Limb (tissue), 2 donors: Measurements from ENCODE around the gene TBCD.
A peak's percentile ranks its signal among the peaks of the same experiment; 100 is the strongest.

ENCODE experiments used
- DNase-seq, 2 donors: peaks; one replicate each; pipeline ENCODE4 v3.0.0-alpha.2; 2016; ENCODE audit errors: extremely low spot score in 2 of 2

Gene TBCD

DNA sequence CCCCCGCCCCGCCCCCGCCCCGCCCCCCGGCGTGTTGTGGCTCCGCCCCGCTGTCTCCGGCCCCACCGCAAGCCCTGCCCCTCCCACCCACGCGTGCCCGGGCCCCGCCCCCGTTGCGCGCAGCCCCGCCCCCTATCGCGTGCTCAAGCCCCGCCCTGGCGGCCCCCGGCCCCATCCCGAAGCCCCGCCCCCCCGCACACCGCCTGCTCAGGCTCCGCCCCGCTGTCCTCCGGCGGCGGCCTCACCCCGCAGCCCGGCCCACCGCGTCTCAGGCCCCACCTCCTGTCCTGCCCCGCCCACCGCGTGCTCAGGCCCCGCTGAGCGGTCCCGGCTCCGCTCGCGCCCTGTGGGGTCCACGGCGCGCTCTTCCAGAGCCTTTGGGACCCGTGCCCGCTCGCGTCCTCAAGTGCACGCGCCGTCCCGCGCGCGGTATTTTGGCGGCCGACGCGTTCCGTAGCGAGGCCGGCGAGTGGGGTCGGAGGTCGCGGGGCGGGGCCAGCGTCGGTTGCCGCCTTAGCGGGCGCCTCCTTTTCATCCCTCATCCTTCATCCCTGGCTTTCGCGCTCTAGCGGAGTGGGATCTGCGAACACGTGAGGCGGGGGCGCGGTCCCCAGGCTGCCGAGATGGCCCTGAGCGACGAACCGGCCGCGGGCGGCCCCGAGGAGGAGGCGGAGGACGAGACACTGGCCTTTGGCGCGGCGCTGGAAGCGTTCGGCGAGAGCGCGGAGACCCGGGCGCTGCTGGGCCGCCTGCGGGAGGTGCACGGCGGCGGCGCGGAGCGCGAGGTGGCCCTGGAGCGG lies at the start of gene TBCD:
Gene TBCD (plus strand): TSS at position 495 of the 800 bp plus-strand sequence. CDS start 129 bp downstream, at position 624.
- peak; percentile 94 to 95 for DNase-seq

DNA sequence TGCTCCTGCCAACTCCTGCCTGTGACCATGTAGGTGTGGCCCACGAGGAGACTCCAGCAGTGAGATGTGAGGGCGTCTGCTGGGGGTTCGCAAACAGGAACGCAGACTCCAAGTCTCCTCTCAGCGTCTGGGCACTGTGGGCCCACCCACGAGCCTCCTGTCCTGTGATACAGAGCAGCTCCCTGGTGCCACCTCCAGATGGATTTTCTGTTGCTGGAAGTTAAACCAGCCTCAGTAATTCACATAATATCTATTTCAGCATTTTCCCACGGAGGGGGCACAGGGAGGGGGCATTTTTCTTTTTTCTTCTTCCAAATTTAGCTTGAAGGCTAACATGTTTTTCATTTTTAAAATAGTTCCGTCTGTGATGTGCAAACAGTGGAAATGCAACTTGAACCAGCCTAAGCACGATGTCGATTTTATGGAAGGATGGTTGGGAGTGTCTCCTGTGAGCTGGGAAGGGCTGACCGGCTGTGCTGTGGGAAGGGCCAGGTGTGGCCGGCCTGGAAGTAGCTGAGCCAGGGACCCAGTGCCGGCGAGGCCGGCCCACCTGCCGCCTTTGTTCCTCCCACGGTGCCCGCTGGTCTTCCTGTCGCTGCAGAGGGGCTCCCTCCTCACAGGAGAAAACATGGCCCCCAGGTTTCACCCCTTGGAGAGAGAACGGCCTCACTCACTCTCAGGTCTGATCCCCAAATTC lies 49.5 kb upstream of the TBCD start:
- DNase-seq: peak in 1 of 2 donors; percentile 39

DNA sequence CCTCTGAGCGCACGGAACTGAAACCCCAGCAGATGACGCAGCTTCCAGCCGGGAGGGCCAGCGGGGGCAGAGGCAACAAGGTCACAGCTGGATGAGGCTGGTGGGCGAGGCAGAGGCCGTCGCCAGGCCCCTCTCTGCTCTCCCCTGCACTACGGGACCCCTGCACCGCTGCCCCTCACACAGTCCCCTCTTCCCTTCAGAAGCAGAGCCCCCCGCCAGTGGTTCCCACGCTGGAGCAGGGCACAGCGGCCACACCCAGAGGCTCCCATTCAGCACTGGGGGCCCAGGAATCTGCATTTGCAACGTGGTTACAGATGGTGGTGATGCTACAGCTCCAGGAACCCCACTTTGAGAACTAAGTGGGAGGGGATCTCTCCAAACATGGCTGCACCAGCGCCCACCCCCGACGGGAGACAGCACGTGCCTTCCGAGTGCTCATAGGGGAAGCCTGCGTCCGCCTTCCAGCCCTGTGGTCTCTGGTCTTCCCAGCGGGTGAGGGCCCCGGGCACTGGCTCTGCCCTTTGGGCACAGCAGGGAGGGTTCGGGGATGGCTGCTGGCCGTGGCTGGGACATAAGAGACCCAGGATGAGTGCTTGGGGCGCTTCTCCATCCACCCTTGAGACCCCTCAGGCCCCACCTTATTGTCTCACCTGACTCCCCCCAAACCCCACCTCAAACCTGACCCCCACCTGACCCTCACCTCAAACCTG lies 48.7 kb upstream of the TBCD start:
- peak in 1 of 2 donors; percentile 30 for DNase-seq

DNA sequence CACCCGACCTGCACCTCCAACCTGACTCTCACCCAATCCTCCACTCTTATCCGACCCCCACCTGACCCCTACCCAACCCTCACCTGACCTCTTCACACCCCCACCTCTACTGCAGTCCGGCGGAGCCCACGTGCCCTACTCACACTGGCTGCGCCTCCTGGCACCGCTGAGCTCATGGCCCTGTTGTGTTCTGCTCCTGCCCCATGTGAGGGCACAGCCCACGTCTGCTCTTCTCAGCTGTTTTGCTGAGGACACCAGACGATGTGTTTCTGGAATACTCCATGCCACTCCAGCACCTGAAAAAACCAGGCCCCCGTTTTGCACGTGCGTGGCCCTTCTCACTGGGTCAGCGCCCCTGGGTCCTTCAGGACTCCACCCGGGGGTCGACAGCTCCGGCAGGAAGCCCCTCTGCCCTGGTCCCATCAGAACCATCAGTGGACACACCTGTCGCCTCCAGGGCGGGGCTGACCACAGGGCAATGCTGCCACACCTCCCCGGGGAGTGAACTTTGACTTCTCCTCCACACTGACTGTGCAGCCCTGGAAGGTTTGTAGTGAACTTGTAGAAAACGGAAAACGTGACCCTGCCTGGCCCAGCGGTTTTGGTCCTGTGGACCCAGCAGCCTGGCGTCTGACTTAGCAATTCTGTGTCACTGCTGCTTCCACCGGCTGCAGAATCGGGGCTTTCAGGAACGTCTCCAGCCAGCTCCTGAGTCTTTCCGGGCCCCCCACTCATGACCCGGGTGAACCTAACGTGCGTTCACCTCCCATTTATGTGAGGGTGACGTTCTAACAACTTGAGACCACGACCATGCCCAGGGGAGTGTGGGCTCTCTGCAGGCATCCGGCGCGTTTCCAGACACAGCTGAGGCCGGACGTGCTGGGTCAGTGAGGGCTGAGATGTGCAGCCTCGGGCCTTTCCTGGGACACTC lies 47.7 kb upstream of the TBCD start:
- peak in 1 of 2 donors; percentile 26 for DNase-seq

DNA sequence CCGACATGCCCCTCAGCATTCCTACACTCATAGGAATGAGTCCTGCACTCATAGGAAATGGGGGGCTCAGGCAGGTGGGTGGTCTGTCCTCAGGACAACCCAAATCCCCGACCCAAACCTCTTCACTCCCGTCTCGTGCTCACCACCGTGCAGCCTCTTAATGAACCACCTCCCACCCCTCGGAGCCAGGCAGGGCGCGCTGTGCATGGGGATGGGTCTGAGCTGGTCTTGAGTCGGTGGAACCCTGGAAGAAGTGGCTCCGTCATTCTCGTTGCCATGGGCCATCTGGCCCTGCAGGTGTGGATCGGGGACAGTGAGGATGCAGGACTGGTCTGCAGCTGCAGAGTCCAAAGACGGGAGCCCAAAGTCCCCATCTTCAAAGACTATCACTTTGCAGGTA lies 47.0 kb upstream of the TBCD start:
- no peak for DNase-seq

DNA sequence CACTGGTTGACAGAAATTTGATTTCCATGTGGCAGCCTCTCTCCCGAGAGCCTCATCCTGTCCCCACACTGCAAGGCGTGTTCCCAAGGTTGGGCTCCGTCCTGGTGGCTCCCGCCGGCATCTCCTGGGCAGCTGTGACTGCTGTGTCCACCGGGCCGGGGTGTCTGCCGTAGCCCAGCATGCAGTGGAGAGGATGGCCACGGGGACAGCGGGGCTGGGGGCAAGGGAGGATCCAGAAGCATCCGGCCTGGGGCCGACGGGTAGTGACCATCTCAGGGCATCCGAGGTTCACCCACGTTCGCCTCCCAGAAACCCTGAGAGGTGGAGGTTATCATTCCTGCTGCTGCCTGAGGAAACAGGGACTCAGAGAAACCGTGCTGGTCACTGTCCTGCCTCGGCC lies 46.1 kb upstream of the TBCD start:
- DNase-seq: no peak

DNA sequence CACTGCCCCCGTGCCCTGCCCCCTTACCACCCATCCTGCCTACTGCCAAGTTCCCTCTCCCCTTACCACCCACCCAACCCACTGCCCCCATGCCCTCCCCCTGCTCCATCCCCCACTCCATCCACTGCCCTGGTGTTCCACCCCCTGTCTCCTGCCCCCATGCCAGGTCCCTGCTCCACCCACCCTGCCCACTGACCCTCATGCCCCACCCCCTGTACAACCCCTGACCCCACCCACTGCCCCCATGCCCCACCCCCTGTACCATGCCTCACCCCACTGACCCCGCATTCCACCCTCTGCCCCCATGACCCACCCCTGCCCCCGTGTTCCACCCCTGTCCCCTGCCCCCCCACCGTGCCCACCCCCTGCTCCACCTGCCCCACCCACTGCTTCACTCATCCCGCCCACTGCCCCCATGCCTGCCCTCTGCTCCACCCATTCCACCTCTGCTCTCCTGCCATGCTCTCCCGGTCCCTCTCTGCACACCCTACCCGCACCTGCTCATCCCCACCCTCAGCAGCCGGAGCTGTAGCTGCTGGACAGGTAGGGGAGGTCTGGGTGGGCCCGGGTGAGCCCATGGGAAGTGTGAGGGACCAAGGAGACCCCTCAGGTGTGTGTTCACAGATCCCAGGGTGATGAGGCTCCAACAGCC lies 42.7 kb upstream of the TBCD start:
- DNase-seq: no peak

DNA sequence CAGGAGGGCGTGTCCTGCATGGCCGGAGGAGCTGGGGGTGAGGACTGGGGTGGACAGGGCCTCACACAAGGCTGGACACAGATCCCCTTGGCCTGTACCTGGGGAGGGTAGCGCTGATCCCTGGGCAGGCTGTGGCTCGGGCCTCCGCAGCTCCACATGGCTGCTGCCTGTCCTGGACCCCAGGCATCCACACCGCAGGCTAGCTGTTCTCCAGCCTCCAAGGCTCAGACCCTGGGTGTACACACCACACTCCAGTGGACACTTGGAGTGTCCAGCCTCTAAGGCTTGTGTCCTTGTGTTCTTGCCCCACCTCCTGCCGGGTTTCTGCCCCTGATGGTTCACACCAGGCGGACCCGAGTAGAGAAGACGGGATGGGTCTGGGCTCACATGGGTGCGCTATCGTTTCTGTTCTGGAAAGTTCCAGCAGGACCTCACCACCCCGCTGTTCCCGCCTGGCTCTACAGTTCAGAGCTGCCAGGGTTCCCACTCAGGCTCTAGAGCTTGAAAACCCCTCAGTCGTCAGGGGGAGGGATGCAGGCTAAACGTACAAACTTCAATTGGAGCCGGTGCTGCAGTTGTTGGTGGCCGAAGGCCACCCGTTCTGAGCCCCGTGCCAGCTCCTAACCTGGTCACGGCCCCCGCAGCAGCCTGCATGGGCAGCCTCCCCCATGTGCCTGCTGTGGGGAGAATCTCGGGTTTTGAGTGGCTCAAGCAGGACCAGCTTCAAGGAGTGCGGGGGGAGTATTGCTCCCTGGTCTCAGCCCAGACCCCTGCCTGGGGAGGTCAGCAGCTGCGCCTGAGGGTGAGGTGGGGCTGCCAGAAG lies 42.0 kb upstream of the TBCD start:
- no peak for DNase-seq

DNA sequence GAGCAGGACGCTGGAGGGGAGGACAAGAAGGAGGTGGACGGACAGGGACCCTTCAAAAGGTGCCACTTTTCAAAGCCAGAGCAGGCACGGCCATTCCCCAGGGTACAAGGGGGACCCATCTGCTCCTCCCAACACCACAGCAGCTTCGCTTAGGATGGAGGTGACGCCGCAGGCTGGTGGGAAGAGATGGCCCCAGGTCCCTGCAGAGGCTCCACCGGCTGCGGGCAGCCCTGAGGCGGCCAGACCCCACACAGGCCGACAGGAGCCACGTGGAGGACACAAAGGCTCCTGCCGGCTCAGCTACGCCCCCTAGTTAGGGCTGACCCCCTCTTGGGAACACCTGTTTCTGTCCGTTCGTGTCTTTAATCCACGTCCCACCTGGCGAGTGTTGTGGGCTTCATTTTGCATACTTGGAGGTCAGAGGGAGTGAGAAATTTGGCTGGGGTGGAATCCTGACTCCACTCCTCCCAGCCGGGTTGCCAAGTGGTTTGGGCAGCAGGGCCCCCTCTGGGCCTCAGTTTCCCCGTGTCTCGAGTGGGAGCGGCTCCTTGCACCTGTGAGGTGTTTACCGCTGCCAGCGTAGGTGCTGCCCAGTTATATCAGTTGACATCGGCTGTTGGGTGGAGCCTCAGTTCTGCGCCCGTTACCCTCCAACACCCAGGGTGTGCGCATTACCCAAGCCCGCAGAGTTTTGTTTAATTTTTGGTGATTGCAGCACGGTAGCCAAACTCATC lies 41.2 kb upstream of the TBCD start:
- no peak for DNase-seq

DNA sequence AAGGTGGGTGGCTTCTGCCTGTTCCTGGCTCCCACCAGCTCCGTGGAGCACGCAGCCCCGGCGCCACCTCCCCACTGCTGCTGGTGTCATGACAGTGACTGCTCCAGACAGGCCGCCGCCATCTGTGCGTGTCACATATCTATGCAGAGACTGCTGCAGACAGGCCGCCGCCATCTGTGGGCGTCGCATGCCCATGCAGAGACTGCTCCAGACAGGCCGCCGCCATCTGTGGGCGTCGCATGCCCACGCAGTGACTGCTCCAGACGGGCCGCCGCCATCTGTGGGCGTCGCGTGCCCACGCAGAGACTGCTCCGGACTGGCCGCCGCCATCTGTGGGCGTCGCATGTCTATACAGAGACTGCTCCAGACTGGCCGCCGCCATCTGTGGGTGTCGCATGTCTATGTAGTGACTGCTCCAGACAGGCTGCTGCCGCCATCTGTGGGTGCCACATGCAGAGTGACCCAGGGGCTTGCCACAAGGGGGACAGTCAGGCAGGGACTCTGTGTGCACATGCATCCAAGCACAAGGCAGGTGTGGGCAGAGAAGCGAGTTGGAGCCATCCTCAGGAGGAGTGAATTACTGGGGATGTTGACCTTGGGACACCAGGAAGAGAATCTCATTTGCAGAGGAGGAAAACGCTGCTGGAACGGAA lies 38.7 kb upstream of the TBCD start:
- DNase-seq: no peak

DNA sequence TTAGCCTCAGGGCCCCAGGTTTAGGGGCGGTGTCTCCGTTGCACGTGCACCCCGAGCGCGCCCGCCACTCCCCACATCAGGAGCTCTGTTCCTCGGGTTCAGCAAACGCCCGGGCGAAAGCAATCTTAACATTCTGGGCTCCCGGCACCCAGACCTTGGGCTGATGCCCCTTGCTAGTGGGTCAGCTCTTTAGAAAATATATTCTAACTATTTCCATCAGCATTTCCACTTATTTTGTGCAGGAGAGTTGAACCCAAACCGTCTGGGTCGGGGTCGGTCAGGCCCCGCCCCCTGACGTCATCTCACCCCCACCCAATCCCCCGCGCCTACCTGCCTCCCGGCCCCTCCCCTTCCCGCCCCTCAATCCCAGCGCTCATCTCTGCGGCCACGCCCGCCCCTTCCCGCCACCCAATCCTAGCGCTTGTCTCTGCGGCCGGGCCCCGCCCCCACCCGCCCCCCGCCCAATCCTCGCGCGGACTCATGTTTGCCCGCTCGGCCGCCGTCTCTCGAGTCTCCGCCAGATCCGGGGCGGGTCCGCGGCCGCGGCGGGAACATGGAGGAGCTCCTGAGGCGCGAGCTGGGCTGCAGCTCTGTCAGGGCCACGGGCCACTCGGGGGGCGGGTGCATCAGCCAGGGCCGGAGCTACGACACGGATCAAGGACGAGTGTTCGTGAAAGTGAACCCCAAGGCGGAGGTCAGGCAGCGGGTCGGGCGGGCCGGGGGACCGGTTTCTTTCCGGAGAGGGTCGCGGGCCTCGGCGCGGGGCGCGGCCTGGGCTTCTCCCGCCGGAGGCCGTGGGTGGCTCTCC lies 35.5 kb upstream of the TBCD start, which contains the start of gene FN3KRP:
Gene FN3KRP (plus strand): TSS at position 504 of the 808 bp plus-strand sequence. CDS start 50 bp downstream, at position 554.
- DNase-seq: peak; percentile 91 to 98

DNA sequence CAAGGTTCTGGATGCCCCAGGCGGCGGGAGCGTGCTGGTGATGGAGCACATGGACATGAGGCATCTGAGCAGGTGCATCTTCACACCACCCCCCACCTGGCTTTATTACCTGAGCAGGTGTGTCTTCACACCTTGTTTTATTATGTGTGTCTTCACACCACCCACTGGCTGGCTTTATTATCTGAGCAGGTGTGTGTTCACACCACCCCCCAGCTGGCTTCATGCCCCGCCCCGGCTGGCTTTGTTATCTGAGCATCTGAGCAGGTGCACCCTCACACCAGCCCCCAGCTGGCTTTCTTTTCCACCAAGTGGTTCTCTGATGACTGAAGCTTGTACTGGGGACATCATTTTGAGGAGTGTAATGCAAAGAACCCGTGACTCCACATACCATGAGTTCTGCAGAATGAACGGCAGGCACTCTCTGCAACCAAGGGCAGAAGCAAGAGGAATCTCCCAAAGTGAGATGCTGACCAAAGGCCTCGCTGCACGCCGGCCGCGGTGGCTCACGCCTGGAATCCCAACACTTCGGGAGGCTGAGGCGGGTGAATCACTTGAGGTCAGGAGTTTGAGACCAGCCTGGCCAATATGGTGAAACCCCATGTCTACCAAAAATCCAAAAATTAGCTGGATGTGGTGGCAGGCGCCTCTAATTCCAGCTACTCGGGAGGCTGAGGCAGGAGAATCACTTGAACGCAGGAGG lies 32.7 kb upstream of the TBCD start:
- peak in 1 of 2 donors; percentile 28 for DNase-seq

DNA sequence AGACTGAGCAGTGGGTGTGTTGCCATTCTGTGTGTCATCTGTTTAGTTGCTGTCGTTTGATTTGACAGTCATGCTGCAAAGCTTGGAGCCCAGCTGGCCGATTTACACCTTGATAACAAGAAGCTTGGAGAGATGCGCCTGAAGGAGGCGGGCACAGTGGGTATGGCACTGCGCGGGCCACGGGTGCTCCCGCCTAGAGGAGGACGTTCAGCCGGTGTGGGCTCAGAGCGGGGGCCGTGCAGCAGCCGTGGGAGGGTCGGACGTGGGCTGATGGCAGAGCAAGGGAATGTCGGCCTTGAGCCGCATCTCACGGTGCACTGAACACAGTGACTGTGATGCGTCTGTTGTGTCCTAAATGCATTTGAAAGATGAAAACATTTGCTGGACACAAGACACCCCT lies 31.7 kb upstream of the TBCD start:
- no peak for DNase-seq

DNA sequence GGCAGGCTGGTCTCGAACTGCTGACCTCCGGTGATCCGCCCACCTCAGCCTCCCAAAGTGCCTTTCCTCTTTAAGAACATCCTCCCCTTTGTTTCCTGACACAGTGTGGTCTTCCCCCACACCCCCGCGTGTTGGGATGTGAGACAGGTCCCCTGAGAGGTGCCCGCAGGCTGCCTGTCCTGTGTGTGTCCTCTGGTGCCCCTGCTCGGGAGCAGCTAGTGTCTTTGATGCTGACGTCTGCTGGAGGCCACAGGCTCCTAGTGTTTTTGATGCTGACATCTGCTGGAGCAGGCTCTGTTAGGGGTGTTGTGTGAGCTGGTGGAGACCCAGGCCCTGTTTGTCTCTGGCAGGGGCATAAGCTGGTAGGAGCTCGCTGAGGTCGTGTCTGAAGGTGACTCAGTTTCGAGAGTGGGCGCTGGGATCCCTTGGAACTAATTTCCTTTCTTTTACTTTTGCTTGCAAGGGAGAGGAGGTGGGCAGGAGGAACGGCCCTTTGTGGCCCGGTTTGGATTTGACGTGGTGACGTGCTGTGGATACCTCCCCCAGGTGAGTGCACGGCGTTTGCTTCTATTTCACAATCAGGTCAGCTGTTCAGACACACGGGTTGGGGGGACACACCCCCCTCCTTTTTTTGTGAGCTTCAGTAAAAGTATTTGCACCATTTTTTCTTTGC lies 29.4 kb upstream of the TBCD start:
- DNase-seq: no peak

DNA sequence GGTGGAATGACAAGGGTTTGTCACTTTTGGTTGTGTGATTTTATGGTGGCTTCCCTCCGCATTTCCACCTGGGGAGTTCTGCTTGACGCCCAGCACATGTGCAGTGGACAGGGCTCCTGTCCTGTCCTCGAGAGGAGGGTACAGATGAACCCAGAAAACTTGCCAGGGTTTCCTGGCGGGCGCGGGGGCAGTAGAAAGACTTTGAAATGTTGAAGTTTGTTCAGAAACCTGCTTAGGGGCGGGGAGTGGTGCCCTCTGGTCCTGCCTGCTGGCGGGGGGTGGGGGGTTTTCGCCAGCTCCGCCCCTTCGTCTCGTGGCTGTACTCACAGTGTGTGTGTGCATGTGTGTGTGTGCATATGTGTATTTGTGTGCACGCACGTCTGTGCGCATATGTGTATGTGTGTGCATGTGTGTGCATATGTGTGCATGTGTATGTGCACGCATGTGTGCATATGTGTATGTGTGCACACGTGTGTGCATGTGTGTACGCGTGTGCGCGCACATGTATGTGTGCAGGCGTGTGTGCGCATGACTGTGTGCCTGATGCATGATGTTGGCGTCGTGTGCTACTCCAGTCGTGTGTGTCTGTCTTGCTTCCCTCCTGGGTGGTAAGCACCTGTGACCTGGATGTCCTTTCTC lies 28.6 kb upstream of the TBCD start:
- DNase-seq: no peak

DNA sequence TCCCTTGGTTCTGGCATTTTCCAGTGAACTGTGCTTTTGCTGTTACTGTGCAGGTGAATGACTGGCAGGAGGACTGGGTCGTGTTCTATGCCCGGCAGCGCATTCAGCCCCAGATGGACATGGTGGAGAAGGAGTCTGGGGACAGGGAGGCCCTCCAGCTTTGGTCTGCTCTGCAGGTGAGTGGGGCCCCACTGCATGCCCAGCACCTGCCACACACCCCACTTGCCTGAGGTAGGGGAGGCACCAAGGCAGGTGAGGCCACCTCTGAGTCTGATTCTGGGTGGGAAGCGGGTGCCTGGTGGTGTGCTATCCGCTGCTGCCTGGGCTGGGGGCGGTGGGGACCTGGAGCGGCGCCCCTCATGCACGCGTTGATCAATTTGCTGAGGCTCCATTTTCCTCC lies 25.4 kb upstream of the TBCD start:
- no peak for DNase-seq
